NCI-H69 (cell line): ENCODE data around the gene AKT2.

Source experiments
- DNase-seq: peaks from one replicate; lab custom pipeline; 2025; lab: John Stamatoyannopoulos, UW

The AKT2 gene

DNA sequence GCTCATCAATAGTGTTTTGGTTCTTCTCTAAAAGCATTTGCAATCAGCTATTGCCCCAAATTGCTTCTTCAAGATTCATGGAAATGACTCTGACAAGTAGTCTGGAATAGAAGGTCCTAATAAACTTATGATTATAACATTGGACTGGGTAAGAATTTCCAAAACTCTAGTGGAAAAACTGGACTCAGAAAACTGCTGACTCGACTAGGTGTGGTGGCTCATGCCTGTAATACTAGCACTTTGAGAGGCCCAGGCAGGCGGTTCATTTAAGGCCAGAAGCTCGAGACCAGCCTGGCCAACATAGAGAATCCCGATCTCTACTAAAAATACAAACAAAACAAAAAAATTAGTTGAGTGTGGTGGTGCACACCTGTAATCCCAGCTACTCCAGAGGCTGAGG is 15.5 kb upstream of the AKT2 start:
- no peak for DNase-seq

DNA sequence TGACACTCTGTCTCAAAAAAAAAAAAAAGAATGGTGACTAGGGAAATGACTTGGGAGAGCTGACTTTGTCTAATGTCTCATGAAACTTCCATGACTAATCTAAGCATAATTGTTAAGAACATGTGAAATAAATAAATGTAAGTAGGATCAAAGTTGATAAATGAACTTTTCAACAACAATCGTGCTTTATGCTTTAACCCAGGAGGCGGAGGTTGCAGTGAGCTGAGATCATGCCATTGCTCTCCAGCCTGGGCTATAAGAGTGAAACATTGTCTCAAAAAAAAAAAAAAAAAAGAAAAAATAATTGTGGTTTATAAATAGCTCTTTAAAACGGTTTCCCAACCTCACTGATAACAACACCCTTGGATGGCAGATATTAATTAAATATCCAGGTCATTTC is 12.9 kb upstream of the AKT2 start:
- no peak for DNase-seq

DNA sequence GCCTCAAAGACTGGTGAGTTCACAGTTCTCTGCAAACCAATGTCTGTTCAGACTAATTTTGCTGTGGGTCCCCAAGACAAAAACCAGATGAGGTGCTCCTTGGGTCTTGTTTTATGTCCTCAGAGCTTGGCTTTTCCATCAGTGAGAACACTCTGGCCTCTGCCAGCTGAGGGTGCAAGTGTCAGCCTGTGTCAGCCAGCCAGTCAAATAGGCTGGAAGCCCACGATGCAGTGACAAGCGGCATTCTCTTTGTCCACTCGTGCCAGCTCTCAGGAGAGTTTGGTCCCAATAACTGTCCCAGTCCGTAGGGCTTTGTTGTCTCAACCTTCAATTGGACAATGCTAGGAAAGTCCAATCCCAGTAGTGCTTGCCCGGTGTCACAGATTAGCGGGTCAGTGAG is 9.4 kb upstream of the AKT2 start:
- no peak for DNase-seq

DNA sequence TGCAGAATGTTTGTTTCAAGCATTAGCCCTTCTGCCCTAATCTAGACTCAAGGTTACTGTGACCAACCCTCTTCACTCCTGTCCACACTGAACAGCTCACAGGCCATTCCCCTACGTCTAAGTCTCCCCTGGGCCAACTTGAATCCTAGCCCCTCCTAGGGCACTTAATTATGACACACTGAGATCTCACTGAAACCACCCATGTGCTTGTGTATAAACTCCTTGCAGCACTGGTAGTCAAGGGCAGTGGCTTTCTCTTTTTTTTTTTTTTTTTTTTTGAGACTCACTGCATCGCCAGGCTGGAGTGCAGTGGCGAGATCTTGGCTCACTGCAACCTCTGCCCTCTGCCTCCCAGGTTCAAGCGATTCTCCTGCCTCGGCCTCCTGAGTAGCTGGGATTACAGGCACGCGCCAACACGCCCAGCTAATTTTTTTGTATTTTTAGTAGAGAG is 1.9 kb upstream of the AKT2 start:
- DNase-seq = no peak

DNA sequence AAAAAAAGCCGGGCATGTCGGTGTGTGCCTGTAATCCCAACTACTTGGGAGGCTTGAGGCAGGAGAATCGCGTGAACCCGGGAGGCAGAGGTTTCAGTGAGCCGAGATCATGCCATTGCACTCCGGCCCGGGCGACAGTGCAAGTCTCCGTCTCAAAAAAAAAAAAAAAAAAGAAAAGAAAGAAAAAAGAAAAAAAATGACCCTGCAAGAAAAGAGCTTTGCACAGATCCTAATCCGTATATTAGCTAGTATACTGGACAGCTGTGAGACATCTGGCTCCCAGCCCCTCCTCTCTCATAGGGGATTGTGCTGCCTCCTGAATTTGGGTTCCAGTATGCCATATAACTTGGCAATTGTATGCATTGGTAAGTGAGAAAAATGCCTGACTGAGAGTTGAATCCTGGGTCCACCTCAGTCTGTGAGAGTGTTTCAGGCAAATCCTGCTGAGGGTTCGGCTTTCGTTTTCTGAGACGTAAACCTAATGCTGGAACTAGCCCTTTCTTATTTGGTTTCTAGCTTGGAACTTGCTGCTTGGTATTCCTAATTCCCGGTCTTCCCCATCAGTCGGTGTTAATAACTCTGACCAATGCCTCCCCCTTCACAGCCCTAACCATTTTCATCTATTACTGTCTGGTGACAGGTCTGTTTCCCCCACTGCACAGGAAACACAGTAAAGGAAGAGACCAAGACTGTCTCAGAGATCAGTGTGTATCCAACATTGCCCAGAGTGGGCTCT is 1.3 kb upstream of the AKT2 start:
- DNase-seq = no peak

DNA sequence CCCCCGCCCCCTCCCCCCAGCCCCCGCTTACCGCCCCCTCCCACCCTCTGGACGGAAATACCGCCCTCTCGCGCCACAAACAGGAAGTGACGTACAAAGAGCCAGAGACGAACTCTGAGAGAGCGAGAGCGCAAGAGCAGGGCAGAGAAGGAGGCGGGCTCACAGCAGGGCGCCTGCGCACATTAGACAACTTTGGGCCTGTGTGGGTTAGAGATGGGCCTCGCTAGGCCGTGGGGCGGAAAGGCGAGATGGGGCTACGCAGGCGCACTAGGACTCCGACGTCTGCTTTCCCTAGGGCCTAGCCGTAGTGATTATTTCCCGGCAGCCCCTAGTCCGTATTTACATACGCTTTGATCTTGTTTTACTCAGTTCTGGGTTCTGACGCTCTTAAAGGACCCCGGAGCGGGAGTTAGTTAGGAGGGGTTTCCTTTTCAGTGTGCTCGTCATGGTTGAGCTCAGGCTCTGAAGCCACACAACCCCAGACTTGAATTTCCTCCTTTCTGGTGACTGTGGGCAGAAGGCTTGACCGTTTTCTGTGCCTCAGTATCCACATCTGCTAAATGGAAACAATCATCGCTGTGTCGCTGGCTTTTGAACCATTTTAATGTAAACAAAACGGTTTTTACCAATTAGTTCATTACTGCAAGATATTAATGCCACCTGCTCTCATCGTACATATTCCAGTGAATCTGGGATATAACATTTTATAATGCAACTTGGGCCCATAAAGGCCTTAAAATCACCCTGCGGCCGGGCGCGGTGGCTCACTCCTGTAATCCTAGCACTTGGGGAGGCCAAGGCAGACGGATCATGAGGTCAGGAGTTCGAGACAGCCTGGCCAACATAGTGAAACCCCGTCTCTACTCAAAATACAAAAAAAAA is 449 bp upstream of the AKT2 start:
- DNase-seq = peak; percentile 100

DNA sequence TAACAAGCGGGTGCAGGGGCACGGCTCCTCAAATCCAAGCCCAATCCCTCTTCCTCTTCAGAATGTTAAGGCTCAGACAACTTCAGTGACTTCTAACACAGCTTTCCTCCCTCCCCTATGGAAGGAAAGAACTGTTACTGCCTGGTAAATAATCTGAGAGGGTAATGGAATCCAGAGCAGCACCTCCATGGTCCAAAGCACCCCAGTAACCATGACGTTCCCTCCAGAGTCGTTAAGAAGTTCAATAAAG is 969 bp downstream of the AKT2 start:
- no peak for DNase-seq

DNA sequence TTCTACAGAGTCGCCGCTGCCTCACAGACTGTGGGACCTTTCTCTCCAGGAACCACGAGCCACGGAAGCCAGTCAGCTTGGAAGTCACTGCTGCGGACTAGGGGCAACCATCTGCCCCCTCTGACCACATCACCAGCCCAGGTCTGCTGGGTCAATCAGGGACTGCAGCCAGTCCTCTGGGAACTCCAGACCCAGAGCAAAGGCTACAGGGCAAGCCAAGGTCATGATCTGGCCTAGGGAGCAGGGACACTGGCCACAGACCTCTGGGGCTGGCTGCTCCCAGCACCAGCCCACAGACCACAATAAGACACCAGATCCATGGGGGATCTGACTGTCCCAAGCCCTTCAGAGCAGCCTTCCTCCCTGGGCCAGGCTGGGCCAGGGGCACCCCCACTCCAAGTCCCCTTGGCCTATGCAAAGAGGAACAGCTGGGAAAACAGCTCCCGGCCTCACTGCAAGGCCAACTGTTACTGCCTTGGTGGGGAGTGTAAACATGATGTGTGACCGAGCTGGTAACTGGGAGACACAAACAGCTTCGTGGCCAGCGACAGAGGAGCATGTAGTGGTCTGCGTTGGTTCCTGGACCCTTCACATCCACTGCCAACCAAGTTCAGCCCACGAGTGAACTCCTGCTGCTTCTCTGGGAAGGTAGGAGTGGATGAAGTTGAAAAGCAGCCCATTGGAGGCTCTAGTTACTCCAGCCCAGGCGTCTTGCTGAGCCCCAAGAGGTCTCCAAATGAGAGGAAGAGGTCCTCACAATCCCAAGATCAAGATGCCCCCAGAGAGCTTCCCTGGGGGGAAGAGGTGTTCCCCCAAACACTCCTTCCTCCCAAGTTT is 1.5 kb downstream of the AKT2 start:
- no peak for DNase-seq

DNA sequence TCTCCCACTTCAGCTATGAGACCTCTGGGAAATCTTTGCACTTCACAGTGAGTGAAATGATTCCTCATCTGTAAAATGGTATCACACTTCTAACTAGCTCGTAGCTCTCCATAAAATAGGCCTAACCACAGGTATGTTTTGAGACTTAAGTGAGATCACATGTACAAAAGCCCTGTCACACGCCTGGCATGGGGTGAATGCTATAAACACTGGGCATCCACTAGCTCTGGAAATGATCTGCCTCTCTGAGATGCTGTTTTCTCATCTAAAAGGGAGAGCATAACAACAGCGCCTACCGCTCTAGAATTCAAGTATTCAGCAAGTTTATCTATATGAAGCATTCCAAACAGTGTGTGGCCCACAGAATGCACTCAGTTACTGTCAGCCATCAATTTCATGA is 2.2 kb downstream of the AKT2 start:
- no peak for DNase-seq

DNA sequence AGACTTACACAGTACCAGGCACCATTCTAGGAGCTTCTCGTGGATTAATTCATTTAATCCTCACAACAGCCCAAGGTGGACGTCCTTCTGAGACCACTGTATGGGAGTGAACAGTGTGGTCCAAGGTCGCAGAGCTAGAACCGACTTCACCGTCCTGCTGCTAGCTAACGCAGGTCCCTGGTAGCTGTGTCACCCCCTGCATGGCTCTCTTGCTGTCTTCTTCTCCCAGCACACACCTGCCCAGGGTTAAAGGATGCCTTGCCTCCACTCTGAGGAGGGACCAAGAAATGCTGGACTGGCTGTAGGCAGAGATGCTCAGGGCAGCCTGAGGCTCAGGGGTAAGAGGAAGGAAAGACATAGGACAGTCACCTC is 3.0 kb downstream of the AKT2 start:
- no peak for DNase-seq

DNA sequence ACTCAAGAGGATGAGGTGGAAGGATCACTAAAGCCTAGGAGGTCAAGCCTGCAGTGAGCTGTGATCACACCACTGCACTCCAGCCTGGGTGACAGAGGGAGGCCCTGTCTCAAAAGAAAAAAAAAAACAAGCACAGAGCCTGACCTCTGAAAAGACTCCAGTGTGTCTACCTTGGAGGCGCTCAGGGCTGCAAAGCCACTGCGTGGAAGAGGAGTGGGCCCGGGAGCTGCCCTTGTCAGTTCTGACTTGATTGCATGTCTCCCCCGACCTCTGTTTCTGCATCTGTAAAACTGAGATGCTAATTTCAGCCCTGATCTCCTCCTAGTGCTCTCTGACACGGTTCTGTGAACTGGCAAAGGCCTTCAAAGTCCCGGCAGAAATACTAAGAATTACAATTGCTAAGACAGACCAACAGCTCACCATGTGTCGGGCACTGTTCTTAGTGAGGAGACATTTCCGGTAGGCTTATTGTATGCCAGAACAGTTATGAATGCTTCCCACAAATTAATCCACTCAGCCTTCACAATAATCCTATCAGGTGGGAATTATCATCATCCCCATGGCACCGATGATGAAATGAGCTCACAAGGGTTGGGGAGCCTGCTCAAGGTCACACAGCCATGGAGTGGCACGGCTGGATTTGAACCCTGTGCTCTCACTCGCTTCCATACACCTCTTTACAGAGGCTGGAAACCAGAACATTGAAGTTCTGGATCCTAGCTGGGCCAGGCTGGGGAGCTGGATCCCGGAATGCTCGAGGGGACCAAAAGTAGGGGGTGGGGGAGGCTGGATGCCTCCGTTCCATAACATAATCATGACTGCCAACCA is 3.5 kb downstream of the AKT2 start:
- DNase-seq = no peak

DNA sequence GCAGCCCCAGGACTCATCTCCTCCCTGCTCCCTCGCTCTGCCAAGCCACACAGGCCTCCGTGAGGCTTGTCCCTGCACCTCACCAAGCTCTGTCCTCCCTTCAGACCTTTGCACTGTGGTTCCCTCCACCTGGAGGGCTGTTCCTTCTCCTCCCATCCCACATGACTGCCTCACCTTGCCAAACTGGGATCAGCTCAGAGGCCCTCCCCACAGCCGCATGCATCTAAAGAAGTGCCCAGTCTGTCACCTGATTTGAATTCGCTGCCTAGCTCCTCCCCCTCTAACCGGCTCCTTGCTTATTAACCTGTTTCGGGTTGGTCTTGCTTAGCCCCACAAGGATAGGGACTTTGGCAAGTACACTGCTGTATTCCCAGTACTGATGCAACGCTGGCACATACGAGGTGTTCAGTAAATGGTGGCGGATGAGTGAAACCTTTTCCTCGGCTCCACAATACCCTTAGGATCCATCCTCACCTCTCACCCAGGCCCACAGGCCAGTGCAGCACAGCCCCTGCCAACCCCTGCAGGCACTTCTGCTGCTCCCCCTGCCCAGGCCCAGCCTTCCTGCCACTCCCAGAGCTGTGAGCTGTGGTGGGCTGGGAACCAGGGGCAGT is 4.4 kb downstream of the AKT2 start:
- DNase-seq = no peak

DNA sequence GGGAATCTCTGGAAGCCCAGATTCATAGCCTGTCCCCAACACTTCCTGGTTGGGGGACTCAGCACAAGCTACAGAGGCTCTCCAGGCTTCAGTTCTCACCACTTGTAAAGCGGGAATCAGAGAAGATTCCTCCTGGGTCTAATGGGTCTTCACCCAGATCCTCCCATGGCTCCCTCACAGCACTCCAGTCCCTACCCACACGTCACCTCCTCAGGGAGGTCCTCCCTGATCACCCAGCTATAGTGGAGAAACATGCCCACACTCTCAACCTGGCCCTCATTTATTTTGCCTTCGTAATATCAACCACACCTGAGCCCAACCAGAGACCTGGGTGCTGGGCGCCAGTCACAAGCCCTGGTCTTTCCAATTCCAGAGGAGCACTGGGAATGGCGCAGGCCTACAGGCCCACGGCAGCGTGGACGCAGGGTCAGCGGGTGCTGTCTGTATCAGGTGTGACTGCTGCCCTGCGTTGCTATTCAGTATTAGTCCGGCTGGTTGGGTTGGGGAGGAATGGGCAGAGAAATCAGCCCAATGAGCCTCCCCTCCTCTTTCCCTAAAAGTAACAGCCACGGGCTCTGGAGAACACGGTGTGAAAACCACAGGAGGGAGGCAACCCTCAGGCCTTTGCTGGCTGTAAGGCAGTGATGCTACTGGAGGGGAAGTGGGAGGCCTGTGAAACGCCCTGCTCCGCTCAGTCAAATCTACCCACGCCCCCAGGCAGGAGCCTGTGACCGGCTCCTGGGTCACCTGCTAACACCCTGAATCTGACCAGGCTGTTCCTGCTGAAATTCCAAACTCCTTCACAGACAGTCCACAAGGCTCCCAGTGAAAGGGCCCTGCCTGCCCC is 5.2 kb downstream of the AKT2 start:
- no peak for DNase-seq

DNA sequence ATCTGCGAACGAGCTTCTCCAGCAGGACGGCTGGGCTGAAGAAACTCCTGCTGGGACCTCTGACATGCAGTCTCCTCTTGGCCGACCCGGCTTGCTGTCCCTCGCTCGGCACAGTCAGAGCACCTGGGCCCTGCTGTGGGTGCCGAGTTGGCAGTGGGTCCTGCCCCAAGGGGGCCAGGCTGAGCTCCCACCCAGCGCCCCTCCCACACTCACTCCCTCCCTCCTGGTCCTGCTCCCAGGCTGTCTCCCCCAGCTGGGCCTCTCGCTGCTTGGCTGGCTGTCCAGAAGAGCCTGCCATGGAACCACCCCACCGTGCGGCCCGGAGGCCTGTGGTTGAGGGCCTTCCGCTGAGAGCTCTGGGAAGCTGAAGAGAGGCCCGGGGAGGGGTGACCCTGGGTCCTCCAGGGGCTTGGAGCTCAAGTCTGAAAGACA is 6.0 kb downstream of the AKT2 start:
- no peak for DNase-seq

DNA sequence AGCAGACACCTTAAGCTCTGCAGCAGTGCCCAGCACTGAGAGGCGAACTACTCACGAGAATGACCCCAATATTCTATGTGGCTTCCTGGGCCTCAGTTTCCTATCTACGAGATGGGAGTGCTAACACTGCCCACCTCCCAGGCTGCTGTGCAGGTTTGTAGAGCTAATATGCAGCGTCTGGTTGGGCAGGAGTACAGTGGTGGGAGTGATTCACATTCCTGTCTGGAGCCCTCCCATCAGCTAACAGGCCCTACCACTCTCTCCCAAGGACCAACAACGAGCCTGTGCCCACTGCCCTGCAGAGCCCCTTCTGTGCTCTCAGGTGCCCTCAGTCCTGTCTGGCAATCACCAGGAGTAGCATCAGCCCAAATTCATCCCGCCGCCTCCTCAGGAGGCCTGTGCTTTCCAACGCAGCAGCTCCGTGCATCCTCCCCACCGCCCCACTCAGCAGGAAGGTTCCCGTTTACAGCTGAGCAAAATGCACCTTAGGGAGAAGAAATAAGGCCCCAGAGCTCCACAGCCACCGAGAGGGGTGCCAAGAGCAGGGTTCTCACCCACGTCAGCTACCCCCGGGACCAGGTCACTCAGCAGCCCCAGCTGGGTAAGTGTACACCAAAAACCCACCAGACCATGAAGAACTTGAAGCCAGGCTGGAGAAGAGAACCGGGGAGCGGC is 6.6 kb downstream of the AKT2 start:
- no peak for DNase-seq

DNA sequence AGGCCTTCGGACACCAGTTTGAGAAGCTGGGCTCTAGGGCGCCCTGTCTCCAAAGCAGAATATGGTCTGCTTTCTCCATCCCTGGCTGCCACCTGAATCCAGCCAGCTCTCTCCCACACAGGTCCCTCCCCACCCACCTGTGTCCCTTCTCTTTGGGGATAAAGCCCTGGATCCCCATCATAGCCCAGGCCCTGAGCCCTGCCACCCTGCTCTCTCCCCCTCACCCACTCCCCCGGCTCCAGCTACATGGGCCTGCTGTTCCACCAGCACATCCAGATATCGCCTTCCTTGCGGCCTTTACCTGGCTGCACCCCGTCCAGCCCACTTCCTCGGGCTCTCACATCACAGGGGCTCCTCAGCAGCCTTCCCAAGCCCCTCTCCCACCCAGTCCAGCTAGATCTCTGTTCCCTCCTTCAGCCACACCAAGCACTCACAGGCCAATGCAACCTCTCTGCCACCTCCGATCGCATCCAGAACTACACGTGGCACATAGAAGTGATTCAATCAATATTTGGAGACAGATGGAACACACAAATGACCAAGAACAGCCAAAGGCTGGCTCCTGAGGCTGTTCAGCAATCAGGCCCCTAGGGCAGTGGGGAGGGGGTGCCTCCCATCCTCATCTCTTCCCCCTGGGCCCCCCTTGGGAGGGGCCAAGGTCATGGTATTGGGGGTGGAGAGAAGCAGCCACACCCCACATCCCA is 7.6 kb downstream of the AKT2 start:
- no peak for DNase-seq

DNA sequence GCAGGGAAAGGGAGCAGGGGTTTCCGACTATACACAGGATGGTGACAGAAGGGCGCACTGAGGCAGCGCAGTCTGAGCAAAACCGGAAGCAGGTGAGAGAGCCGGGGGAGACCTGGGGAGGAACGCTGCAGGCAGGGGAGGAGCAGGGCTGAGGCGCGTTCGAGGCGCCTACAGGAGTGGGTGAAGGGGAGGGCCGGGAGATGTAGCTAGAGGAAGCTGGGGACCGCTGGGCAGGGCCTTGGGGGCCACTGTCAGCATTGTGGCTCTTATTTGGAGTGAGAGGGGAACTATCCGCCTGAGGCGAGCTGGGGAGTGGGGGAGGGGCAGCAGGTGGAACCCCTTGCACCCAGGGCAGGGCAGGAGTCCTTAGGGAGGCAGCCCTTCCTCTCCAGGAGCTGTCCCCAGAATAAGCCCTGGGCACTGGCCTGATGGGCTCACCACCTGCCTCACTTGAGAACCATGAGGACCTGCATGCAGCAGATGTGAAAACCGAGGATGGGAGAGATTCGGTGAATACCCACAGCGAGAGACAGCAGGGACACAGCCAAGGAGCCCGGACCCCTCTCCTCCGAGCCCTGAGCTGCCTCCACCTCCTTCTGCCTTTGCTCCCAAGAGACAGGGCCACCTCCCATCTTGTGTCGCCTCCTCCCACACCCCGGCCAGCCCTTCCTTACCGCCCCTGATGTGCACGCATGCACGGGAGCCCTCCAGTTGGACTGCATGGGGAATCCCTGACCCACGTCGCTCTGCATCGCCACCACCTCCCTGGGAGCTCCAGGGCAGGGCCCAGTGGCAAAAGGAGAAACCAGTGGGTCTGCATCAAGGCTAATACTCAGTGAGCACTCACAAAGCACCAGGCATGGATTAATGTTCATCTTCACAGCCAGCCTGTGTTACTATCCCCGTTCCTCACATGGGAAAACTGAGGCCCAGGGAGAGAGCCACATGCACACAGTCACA is 10.3 kb downstream of the AKT2 start:
- no peak for DNase-seq
